GM12891 (cell line): ENCODE measurements around the gene RAD23A.

Source experiments
- POLR2A ChIP-seq: IDR thresholded peaks from 2 replicates; pipeline ENCODE4 v1.6.1; 2011; ENCODE audit warnings: low read depth, low read length, control low read depth
- POLR2AphosphoS5 ChIP-seq: IDR thresholded peaks from 2 replicates; pipeline ENCODE4 v1.6.1; 2011; ENCODE audit warnings: low read depth, low read length, control low read depth
- SPI1 ChIP-seq: IDR thresholded peaks from 2 replicates; pipeline ENCODE4 v1.6.1; 2011; ENCODE audit warnings: low read depth, low read length, control low read depth
- TAF1 ChIP-seq: IDR thresholded peaks from 2 replicates; pipeline ENCODE4 v1.6.1; 2011; ENCODE audit warnings: low read depth, low read length, control low read depth

GRCh38 chr19:12937927-12938778 lies 7.5 kb upstream of the RAD23A start, which contains the start of gene CALR:
- TF ChIP-seq POLR2A (peak; percentile 99), POLR2AphosphoS5 (peak; percentile 99), TAF1 (peak; percentile 88), SPI1 (no peak)
